Measurements from ENCODE around the gene NAT14.

GRCh38 chr19:55535173-55535964, 50.4 kb downstream of the NAT14 start:
- TF ChIP-seq POLR2AphosphoS5 (IDR thresholded peaks at IDR 0.05; ENCODE audit: low read depth, low read length) (no peak), POLR2A (IDR thresholded peaks at IDR 0.05; ENCODE audit: low read depth, low read length) (no peak), TAF1 (IDR thresholded peaks at IDR 0.05; ENCODE audit: low read depth, low read length) (no peak), PAX5 (IDR thresholded peaks at IDR 0.05; ENCODE audit: insufficient read depth, low read length, severe bottlenecking) (no peak), SPI1 (IDR thresholded peaks at IDR 0.05; ENCODE audit: low read depth, low read length) (no peak)

Measured in GM12891 (cell line).